ENCODE data around the gene GALNTL6.

GALNTL6 gene

GRCh38 chr4:171978216-171978615, 165.0 kb downstream of the GALNTL6 start:
- no peak for DNase-seq
- intact Hi-C loops (cut with DNase I), result no loop called here

- no peak for DNase-seq
- intact Hi-C loops (cut with DNase I), result no loop called here
These were observed 166.3 kb downstream of the GALNTL6 start for GRCh38 chr4:171979461-171979860.

GRCh38 chr4:171981185-171981584, 168.0 kb downstream of the GALNTL6 start:
- DNase-seq, result no peak
- intact Hi-C loops (cut with DNase I), result no loop called here

GRCh38 chr4:171983935-171984805, 171.0 kb downstream of the GALNTL6 start:
- no peak for DNase-seq
- intact Hi-C loops (cut with DNase I), result no loop called here

- intact Hi-C loops (cut with DNase I), result no loop called here
- DNase-seq, result no peak
These were observed 171.9 kb downstream of the GALNTL6 start for GRCh38 chr4:171985129-171985528.

- DNase-seq, result no peak
- intact Hi-C loops (cut with DNase I), result no loop called here
These were observed 180.0 kb downstream of the GALNTL6 start for GRCh38 chr4:171993247-171993646.

- intact Hi-C loops (cut with DNase I), result no loop called here
- no peak for DNase-seq
These were observed 194.7 kb downstream of the GALNTL6 start for GRCh38 chr4:172007889-172008288.

GRCh38 chr4:172009446-172010230, 196.4 kb downstream of the GALNTL6 start:
- intact Hi-C loops (cut with DNase I), result no loop called here
- DNase-seq, result no peak

GRCh38 chr4:172011196-172011595, 198.0 kb downstream of the GALNTL6 start:
- no peak for DNase-seq
- intact Hi-C loops (cut with DNase I), result no loop called here

- intact Hi-C loops (cut with DNase I), result no loop called here
- DNase-seq, result no peak
These were observed 205.2 kb downstream of the GALNTL6 start for GRCh38 chr4:172018358-172018757.

- intact Hi-C loops (cut with DNase I), result no loop called here
- DNase-seq, result no peak
These were observed 222.4 kb downstream of the GALNTL6 start for GRCh38 chr4:172035562-172035961.

- intact Hi-C loops (cut with DNase I), result no loop called here
- no peak for DNase-seq
These were observed 227.6 kb downstream of the GALNTL6 start for GRCh38 chr4:172040766-172041165.

- DNase-seq, result no peak
- intact Hi-C loops (cut with DNase I), result no loop called here
These were observed 229.5 kb downstream of the GALNTL6 start for GRCh38 chr4:172042714-172043114.

- no peak for DNase-seq
- intact Hi-C loops (cut with DNase I), result no loop called here
These were observed 232.8 kb downstream of the GALNTL6 start for GRCh38 chr4:172045981-172046380.

GRCh38 chr4:172048666-172049065, 235.5 kb downstream of the GALNTL6 start:
- intact Hi-C loops (cut with DNase I), result no loop called here
- no peak for DNase-seq

- no peak for DNase-seq
- intact Hi-C loops (cut with DNase I), result no loop called here
These were observed 237.7 kb downstream of the GALNTL6 start for GRCh38 chr4:172050911-172051310.

GRCh38 chr4:172055046-172055445, 241.8 kb downstream of the GALNTL6 start:
- DNase-seq, result no peak

GRCh38 chr4:172055498-172055897, 242.3 kb downstream of the GALNTL6 start:
- intact Hi-C loops (cut with DNase I), result no loop called here
- no peak for DNase-seq

More at GRCh38 chr4:172055046-172055445, 241.8 kb downstream of the GALNTL6 start:
- intact Hi-C loops (cut with DNase I), result no loop called here

- no peak for DNase-seq
- intact Hi-C loops (cut with DNase I), result no loop called here
These were observed 248.0 kb downstream of the GALNTL6 start for GRCh38 chr4:172061204-172061603.

GRCh38 chr4:172068506-172068905, 255.3 kb downstream of the GALNTL6 start:
- intact Hi-C loops (cut with DNase I), result no loop called here
- DNase-seq, result no peak

All from head of caudate nucleus (tissue), 42 donors.